ENCODE data around the gene TANC1. TPM values are rescaled to one million over a fixed set of nuclear protein-coding genes. Genes with fewer than 3 reads are reported as not detected.
"Not testable (repeated sequence)": the region's sequence is repeated elsewhere in the genome, so short reads cannot be mapped to it uniquely, and the experiment has no call there.

The TANC1 gene
- total RNA-seq, 3 donors from 2014 or later = 0.33 to 0.40 (median 0.34) TPM

- ATAC-seq = not testable (repeated sequence)
These were observed 127.9 kb downstream of the TANC1 start for GRCh38 chr2:159096302-159096855.

GRCh38 chr2:159096901-159097300 is 128.5 kb downstream of the TANC1 start:
- peaks cover 6% of the 10 kb centered on the region for H3K36me3 Mint-ChIP-seq (ENCODE audit: insufficient read depth)
- no peaks in the 10 kb centered on the region for H3K27me3 Mint-ChIP-seq (ENCODE audit: low read depth)
- H3K4me1 Mint-ChIP-seq (ENCODE audit: low read depth) = peaks cover 23% of the 10 kb centered on the region
- H3K9me3 Mint-ChIP-seq = peaks cover 13% of the 10 kb centered on the region
- DNase-seq (no peak), ATAC-seq (no peak)
- H3K4me3 Mint-ChIP-seq = no peak overlapping the region

More at GRCh38 chr2:159096302-159096855, 127.9 kb downstream of the TANC1 start:
- H3K4me3 Mint-ChIP-seq; DNase-seq; H3K36me3 Mint-ChIP-seq (ENCODE audit: insufficient read depth); H3K27me3 Mint-ChIP-seq (ENCODE audit: low read depth): not testable (repeated sequence)
- H3K9me3 Mint-ChIP-seq = peaks cover 13% of the 10 kb centered on the region
- H3K4me1 Mint-ChIP-seq (ENCODE audit: low read depth) = peaks cover 28% of the 10 kb centered on the region

GRCh38 chr2:159098361-159098760 is 129.9 kb downstream of the TANC1 start:
- peaks cover 6% of the 10 kb centered on the region for H3K36me3 Mint-ChIP-seq (ENCODE audit: insufficient read depth)
- no peak for ATAC-seq
- no peak for DNase-seq
- no peak overlapping the region for H3K4me3 Mint-ChIP-seq
- H3K9me3 Mint-ChIP-seq = peaks cover 13% of the 10 kb centered on the region
- peaks cover 8% of the 10 kb centered on the region for H3K4me1 Mint-ChIP-seq (ENCODE audit: low read depth)
- H3K27me3 Mint-ChIP-seq (ENCODE audit: low read depth) = no peaks in the 10 kb centered on the region

- no peak for ATAC-seq
- peaks cover 3% of the 10 kb centered on the region for H3K4me1 Mint-ChIP-seq (ENCODE audit: low read depth)
- DNase-seq = no peak
- peaks cover 13% of the 10 kb centered on the region for H3K9me3 Mint-ChIP-seq
- H3K36me3 Mint-ChIP-seq (ENCODE audit: insufficient read depth) = peaks cover 6% of the 10 kb centered on the region
- no peaks in the 10 kb centered on the region for H3K27me3 Mint-ChIP-seq (ENCODE audit: low read depth)
- H3K4me3 Mint-ChIP-seq = no peak overlapping the region
These were observed 130.5 kb downstream of the TANC1 start for GRCh38 chr2:159098921-159099411.

GRCh38 chr2:159101755-159102489 is 133.5 kb downstream of the TANC1 start:
- Mint-ChIP-seq H3K4me3 (no peak overlapping the region), H3K4me1 (ENCODE audit: low read depth) (no peaks in the 10 kb centered on the region), H3K36me3 (ENCODE audit: insufficient read depth) (peaks cover 1% of the 10 kb centered on the region), H3K9me3 (peaks cover under 1% of the 10 kb centered on the region), H3K27me3 (ENCODE audit: low read depth) (no peaks in the 10 kb centered on the region)
- DNase-seq = no peak
- no peak for ATAC-seq

- Mint-ChIP-seq H3K4me3 (no peak overlapping the region), H3K27me3 (ENCODE audit: low read depth) (no peaks in the 10 kb centered on the region), H3K36me3 (ENCODE audit: insufficient read depth) (no peaks in the 10 kb centered on the region), H3K9me3 (no peaks in the 10 kb centered on the region), H3K4me1 (ENCODE audit: low read depth) (no peaks in the 10 kb centered on the region)
- ATAC-seq (no peak), DNase-seq (no peak)
These were observed 135.0 kb downstream of the TANC1 start for GRCh38 chr2:159103411-159103810.

GRCh38 chr2:159106109-159106508 is 137.7 kb downstream of the TANC1 start:
- H3K4me1 Mint-ChIP-seq (ENCODE audit: low read depth) = no peaks in the 10 kb centered on the region
- DNase-seq (no peak), ATAC-seq (no peak)
- H3K4me3 Mint-ChIP-seq = no peak overlapping the region
- peaks cover 2% of the 10 kb centered on the region for H3K27me3 Mint-ChIP-seq (ENCODE audit: low read depth)
- H3K36me3 Mint-ChIP-seq (ENCODE audit: insufficient read depth) = no peaks in the 10 kb centered on the region
- H3K9me3 Mint-ChIP-seq = no peaks in the 10 kb centered on the region

- H3K4me3 Mint-ChIP-seq = no peak overlapping the region
- ATAC-seq = no peak
- no peak for DNase-seq
- no peaks in the 10 kb centered on the region for H3K9me3 Mint-ChIP-seq
- H3K36me3 Mint-ChIP-seq (ENCODE audit: insufficient read depth) = no peaks in the 10 kb centered on the region
- H3K27me3 Mint-ChIP-seq (ENCODE audit: low read depth) = peaks cover 6% of the 10 kb centered on the region
- H3K4me1 Mint-ChIP-seq (ENCODE audit: low read depth) = no peaks in the 10 kb centered on the region
These were observed 139.9 kb downstream of the TANC1 start for GRCh38 chr2:159108181-159108893.

GRCh38 chr2:159109517-159109916 is 141.1 kb downstream of the TANC1 start:
- H3K9me3 Mint-ChIP-seq = no peaks in the 10 kb centered on the region
- peaks cover 6% of the 10 kb centered on the region for H3K27me3 Mint-ChIP-seq (ENCODE audit: low read depth)
- H3K36me3 Mint-ChIP-seq (ENCODE audit: insufficient read depth) = no peaks in the 10 kb centered on the region
- DNase-seq = no peak
- ATAC-seq = no peak
- H3K4me1 Mint-ChIP-seq (ENCODE audit: low read depth) = no peaks in the 10 kb centered on the region
- H3K4me3 Mint-ChIP-seq = no peak overlapping the region

- Mint-ChIP-seq H3K27me3 (ENCODE audit: low read depth) (peaks cover 6% of the 10 kb centered on the region), H3K4me3 (no peak overlapping the region), H3K9me3 (no peaks in the 10 kb centered on the region), H3K36me3 (ENCODE audit: insufficient read depth) (no peaks in the 10 kb centered on the region), H3K4me1 (ENCODE audit: low read depth) (no peaks in the 10 kb centered on the region)
- no peak for DNase-seq
- no peak for ATAC-seq
These were observed 142.3 kb downstream of the TANC1 start for GRCh38 chr2:159110784-159111183.

- Mint-ChIP-seq H3K27me3 (ENCODE audit: low read depth) (peaks cover 6% of the 10 kb centered on the region), H3K4me1 (ENCODE audit: low read depth) (no peaks in the 10 kb centered on the region), H3K36me3 (ENCODE audit: insufficient read depth) (no peaks in the 10 kb centered on the region), H3K4me3 (no peak overlapping the region), H3K9me3 (no peaks in the 10 kb centered on the region)
- ATAC-seq = no peak
- no peak for DNase-seq
These were observed 143.0 kb downstream of the TANC1 start for GRCh38 chr2:159111346-159111927.

- Mint-ChIP-seq H3K36me3 (ENCODE audit: insufficient read depth) (no peaks in the 10 kb centered on the region), H3K4me3 (no peak overlapping the region), H3K9me3 (no peaks in the 10 kb centered on the region), H3K27me3 (ENCODE audit: low read depth) (peaks cover 6% of the 10 kb centered on the region), H3K4me1 (ENCODE audit: low read depth) (no peaks in the 10 kb centered on the region)
- no peak for ATAC-seq
- DNase-seq = no peak
These were observed 146.4 kb downstream of the TANC1 start for GRCh38 chr2:159114835-159115234.

GRCh38 chr2:159116922-159117321 is 148.5 kb downstream of the TANC1 start:
- H3K4me1 Mint-ChIP-seq (ENCODE audit: low read depth) = no peaks in the 10 kb centered on the region
- no peak overlapping the region for H3K4me3 Mint-ChIP-seq
- ATAC-seq = no peak
- H3K36me3 Mint-ChIP-seq (ENCODE audit: insufficient read depth) = no peaks in the 10 kb centered on the region
- no peak for DNase-seq
- H3K9me3 Mint-ChIP-seq = no peaks in the 10 kb centered on the region
- H3K27me3 Mint-ChIP-seq (ENCODE audit: low read depth) = peaks cover 4% of the 10 kb centered on the region

GRCh38 chr2:159117658-159118057 is 149.2 kb downstream of the TANC1 start:
- ATAC-seq = no peak
- Mint-ChIP-seq H3K27me3 (ENCODE audit: low read depth) (peaks cover 4% of the 10 kb centered on the region), H3K4me1 (ENCODE audit: low read depth) (no peaks in the 10 kb centered on the region)

More at GRCh38 chr2:159117658-159118057, 149.2 kb downstream of the TANC1 start:
- DNase-seq = no peak
- H3K9me3 Mint-ChIP-seq = no peaks in the 10 kb centered on the region
- no peak overlapping the region for H3K4me3 Mint-ChIP-seq
- no peaks in the 10 kb centered on the region for H3K36me3 Mint-ChIP-seq (ENCODE audit: insufficient read depth)
